PFSK-1 (cell line): ENCODE results near the gene SPIN1.

Experiments used
- FOXP2 ChIP-seq: optimal IDR thresholded peaks from 2 replicates; pipeline ENCODE3; 2011; ENCODE audit warnings: borderline replicate concordance, control low read depth, inconsistent platforms; ENCODE audit not compliant: insufficient read depth; ENCODE audit errors: extremely low read length, extremely low read depth
- POLR2AphosphoS5 ChIP-seq: IDR thresholded peaks from 2 replicates; pipeline ENCODE4 v1.6.1; 2012; ENCODE audit warnings: low read depth, mild to moderate bottlenecking, control low read depth, low read length, moderate library complexity
- SIN3A ChIP-seq: IDR thresholded peaks from 2 replicates; pipeline ENCODE4 v1.6.1; 2012; ENCODE audit warnings: mild to moderate bottlenecking, low read length, moderate library complexity, borderline replicate concordance; ENCODE audit not compliant: insufficient read depth
- TAF1 ChIP-seq: IDR thresholded peaks from 2 replicates; pipeline ENCODE4 v1.6.1; 2012; ENCODE audit warnings: low read length, control low read depth, borderline replicate concordance; ENCODE audit not compliant: insufficient read depth
- TF ChIP-seq, protein P1 (sequence below), 2 experiments: IDR thresholded peaks; 2 replicates each; pipeline versions ENCODE4 v1.6.1 to v1.8.0; 2011 to 2012; ENCODE audit warnings: low read depth in 2 of 2, low read length in 2 of 2, control low read depth in 1 of 2, inconsistent platforms in 1 of 2, mild to moderate bottlenecking in 1 of 2, moderate library complexity in 1 of 2; ENCODE audit not compliant: insufficient read depth in 1 of 2

DNA sequence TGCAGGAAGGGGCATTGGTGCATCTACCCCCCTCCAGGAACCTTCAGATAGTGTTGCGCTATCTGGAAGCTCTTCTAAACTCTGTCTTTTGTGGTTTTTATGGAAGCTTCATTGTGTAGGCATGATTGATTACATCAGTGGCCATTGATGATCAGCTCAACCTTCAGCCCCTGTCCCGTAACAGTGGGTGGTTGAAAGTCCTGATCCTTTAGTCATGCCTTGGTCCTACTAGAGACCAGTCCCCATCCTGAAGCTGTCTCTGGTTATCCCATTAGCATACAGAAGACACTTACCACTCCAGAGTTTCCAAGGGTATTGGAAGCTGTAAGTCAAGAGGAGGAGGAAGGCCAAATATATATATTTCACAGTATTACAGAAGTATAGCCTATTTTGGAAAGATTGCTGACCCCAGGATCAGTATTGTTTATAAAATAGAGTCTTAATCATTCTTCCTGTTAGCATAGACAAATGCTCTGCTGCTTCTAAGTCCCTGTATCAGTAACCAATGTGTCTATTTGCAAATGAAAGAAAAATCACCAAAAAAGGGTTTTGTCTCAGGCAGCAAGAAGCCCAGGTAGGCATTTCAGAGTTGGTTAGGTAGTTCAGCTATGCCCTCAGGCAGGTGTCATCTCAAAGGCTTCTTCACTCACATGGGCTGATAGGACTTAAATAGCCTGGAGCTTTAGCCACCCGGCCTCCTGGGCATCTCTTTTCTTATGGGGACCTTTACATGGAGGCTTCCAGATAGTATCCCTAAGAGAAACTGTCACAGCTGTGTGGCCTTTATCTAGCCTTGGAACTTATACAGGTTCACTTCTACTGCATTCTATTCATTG lies 41.6 kb downstream of the SPIN1 start:
- TF ChIP-seq TAF1 (no peak), POLR2AphosphoS5 (no peak), SIN3A (no peak), FOXP2 (no peak)
- TF ChIP-seq, protein P1, sequence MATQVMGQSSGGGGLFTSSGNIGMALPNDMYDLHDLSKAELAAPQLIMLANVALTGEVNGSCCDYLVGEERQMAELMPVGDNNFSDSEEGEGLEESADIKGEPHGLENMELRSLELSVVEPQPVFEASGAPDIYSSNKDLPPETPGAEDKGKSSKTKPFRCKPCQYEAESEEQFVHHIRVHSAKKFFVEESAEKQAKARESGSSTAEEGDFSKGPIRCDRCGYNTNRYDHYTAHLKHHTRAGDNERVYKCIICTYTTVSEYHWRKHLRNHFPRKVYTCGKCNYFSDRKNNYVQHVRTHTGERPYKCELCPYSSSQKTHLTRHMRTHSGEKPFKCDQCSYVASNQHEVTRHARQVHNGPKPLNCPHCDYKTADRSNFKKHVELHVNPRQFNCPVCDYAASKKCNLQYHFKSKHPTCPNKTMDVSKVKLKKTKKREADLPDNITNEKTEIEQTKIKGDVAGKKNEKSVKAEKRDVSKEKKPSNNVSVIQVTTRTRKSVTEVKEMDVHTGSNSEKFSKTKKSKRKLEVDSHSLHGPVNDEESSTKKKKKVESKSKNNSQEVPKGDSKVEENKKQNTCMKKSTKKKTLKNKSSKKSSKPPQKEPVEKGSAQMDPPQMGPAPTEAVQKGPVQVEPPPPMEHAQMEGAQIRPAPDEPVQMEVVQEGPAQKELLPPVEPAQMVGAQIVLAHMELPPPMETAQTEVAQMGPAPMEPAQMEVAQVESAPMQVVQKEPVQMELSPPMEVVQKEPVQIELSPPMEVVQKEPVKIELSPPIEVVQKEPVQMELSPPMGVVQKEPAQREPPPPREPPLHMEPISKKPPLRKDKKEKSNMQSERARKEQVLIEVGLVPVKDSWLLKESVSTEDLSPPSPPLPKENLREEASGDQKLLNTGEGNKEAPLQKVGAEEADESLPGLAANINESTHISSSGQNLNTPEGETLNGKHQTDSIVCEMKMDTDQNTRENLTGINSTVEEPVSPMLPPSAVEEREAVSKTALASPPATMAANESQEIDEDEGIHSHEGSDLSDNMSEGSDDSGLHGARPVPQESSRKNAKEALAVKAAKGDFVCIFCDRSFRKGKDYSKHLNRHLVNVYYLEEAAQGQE (IDR thresholded peaks at IDR 0.05; ENCODE audit: insufficient read depth in 1 of 2, low read depth in 2 of 2, low read length in 2 of 2): no peak
